ENCODE data around the gene NDUFA7.
A peak's percentile ranks its signal among the peaks of the same experiment; 100 is the strongest.
"Not testable (repeated sequence)": the region's sequence is repeated elsewhere in the genome, so short reads cannot be mapped to it uniquely, and the experiment has no call there.

NDUFA7 gene

GRCh38 chr19:8316351-8317125 is 4.6 kb downstream of the NDUFA7 start:
- H3K27ac ChIP-seq, result no peak overlapping the region
- peaks cover 11% of the 10 kb centered on the region in 2 experiments for H3K4me1 ChIP-seq (ENCODE audit: control insufficient read depth in 1 of 2, insufficient read depth in 1 of 2, low read depth in 1 of 2, low read length in 1 of 2)
- H3K4me3 ChIP-seq (ENCODE audit: low read depth in 1 of 2, low read length in 1 of 2), result no peak overlapping the region
- TF ChIP-seq, protein P1, sequence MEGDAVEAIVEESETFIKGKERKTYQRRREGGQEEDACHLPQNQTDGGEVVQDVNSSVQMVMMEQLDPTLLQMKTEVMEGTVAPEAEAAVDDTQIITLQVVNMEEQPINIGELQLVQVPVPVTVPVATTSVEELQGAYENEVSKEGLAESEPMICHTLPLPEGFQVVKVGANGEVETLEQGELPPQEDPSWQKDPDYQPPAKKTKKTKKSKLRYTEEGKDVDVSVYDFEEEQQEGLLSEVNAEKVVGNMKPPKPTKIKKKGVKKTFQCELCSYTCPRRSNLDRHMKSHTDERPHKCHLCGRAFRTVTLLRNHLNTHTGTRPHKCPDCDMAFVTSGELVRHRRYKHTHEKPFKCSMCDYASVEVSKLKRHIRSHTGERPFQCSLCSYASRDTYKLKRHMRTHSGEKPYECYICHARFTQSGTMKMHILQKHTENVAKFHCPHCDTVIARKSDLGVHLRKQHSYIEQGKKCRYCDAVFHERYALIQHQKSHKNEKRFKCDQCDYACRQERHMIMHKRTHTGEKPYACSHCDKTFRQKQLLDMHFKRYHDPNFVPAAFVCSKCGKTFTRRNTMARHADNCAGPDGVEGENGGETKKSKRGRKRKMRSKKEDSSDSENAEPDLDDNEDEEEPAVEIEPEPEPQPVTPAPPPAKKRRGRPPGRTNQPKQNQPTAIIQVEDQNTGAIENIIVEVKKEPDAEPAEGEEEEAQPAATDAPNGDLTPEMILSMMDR (IDR thresholded peaks at IDR 0.05), result no peak
- no peaks in the 10 kb centered on the region for H3K27me3 ChIP-seq
- H3K36me3 ChIP-seq, result peaks cover 53% of the 10 kb centered on the region
- H3K9me3 ChIP-seq, result no peaks in the 10 kb centered on the region

- H3K9me3 ChIP-seq; H3K4me1 ChIP-seq (ENCODE audit: control insufficient read depth in 1 of 2, insufficient read depth in 1 of 2, low read depth in 1 of 2, low read length in 1 of 2); H3K27ac ChIP-seq; H3K27me3 ChIP-seq; H3K4me3 ChIP-seq (ENCODE audit: low read depth in 1 of 2, low read length in 1 of 2): not testable (repeated sequence)
- peaks cover 67% of the 10 kb centered on the region for H3K36me3 ChIP-seq
Observed at GRCh38 chr19:8314981-8315640, 6.1 kb downstream of the NDUFA7 start.

GRCh38 chr19:8311461-8312260 is 9.5 kb downstream of the NDUFA7 start:
- TF ChIP-seq, protein P1 (IDR thresholded peaks at IDR 0.05), result no peak
- no peak overlapping the region for H3K27ac ChIP-seq
- H3K27me3 ChIP-seq, result peaks cover 14% of the 10 kb centered on the region
- no peak overlapping the region for H3K4me3 ChIP-seq (ENCODE audit: low read depth in 1 of 2, low read length in 1 of 2)
- H3K4me1 ChIP-seq (ENCODE audit: control insufficient read depth in 1 of 2, insufficient read depth in 1 of 2, low read depth in 1 of 2, low read length in 1 of 2), result peaks cover 12 to 13% of the 10 kb centered on the region in 2 experiments
- H3K36me3 ChIP-seq, result peaks cover 80% of the 10 kb centered on the region
- no peaks in the 10 kb centered on the region for H3K9me3 ChIP-seq

DNA sequence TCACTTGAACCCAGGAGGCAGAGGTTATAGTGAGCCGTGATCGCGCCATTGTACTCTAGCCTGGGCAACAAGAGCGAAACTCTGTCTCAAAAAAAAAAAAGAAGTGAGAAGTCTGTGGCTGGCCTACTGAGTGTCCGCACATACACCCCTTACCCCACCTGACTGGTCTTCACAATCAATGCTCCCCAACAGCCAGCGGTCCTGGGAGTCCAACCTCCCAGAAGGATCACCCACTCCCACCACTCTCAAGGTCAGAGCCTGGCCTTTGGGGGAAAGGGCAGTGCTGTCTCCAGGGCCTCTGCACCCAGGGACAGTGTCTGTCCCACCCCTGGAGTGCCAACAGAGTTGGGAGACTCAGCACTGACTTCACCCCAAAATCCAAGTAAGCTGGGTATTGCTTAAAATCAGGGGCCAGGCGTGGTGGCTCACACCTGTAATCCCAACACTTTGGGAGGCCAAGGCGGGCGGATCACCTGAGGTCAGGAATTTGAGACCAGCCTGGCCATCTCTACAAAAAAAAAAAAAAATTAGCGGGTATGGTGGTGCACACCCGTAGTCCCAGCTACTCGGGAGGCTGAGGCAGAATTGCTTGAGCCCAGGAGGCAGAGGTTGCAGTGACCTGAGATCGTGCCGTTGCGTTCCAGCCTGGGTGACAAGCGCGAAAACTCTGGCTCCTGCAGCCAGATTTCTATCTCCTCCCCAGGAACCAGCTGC is 10.7 kb downstream of the NDUFA7 start:
- TF ChIP-seq, protein P1 (IDR thresholded peaks at IDR 0.05), result no peak
- Histone ChIP-seq H3K27ac (no peak overlapping the region), H3K9me3 (no peaks in the 10 kb centered on the region), H3K4me1 (ENCODE audit: control insufficient read depth in 1 of 2, insufficient read depth in 1 of 2, low read depth in 1 of 2, low read length in 1 of 2) (peaks cover 12 to 13% of the 10 kb centered on the region in 2 experiments), H3K36me3 (peaks cover 68% of the 10 kb centered on the region), H3K4me3 (ENCODE audit: low read depth in 1 of 2, low read length in 1 of 2) (no peak overlapping the region), H3K27me3 (peaks cover 14% of the 10 kb centered on the region)

DNA sequence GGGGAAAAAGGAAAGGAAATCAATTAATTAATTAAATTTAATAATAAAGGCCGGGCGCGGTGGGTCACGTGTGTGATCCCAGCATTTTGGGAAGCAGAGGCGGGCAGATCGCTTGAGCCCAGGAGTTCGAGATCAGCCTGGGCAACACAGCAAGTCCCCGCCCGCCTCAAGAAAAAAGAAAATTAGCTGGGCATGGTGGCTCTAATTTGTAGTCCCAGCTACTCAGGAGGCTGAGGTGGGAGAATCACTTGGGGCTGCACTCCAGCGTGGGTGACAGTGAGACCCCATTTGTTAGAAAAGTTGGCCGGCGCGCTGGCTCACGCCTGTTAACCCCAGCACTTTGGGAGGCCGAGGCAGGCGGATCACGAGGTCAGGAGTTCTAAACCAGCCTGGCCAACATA is 12.3 kb downstream of the NDUFA7 start:
- TF ChIP-seq, protein P1 (IDR thresholded peaks at IDR 0.05), result no peak
- peaks cover 52% of the 10 kb centered on the region for H3K36me3 ChIP-seq
- peaks cover 14% of the 10 kb centered on the region for H3K27me3 ChIP-seq
- H3K4me1 ChIP-seq (ENCODE audit: control insufficient read depth in 1 of 2, insufficient read depth in 1 of 2, low read depth in 1 of 2, low read length in 1 of 2), result peaks cover 12 to 13% of the 10 kb centered on the region in 2 experiments
- no peak overlapping the region for H3K27ac ChIP-seq
- no peaks in the 10 kb centered on the region for H3K9me3 ChIP-seq
- H3K4me3 ChIP-seq (ENCODE audit: low read depth in 1 of 2, low read length in 1 of 2), result peak overlapping the region in 1 of 2 experiments; percentile 49

All from neutrophil (primary cell).